Activated naive CD4-positive, alpha-beta T cell treated with anti-CD3 and anti-CD28 coated beads, Interleukin-2, amount 10 ng/mL, durations not matched to agents 7 days and 5 days (primary cell): ENCODE measurements around the gene MTHFD1L.

Experiments used
- CTCF ChIA-PET: fragments of 350-600 bp; sonication (Branson Sonifier 250); formaldehyde crosslinking; loops from one replicate; lab custom pipeline; 2021; ENCODE audit warnings: antibody characterized with exemption; lab: Charles Lee
- DNase-seq: peaks from one replicate; pipeline ENCODE4 v3.0.0-alpha.2; 2020
- H3K27ac Mint-ChIP-seq: one replicate; pipeline ENCODE4 v1.8.0; 2021; ENCODE audit warnings: mild to moderate bottlenecking, moderate library complexity, mixed read lengths
- H3K27me3 Mint-ChIP-seq: one replicate; pipeline ENCODE4 v1.8.0; 2021; ENCODE audit warnings: mild to moderate bottlenecking, mixed read lengths
- H3K36me3 Mint-ChIP-seq: one replicate; pipeline ENCODE4 v1.8.0; 2021; ENCODE audit warnings: mixed read lengths
- H3K4me1 Mint-ChIP-seq: one replicate; pipeline ENCODE4 v1.8.0; 2021; ENCODE audit warnings: mixed read lengths
- H3K4me3 Mint-ChIP-seq: one replicate; pipeline ENCODE4 v1.8.0; 2021; ENCODE audit warnings: mild to moderate bottlenecking, moderate library complexity, mixed read lengths
- H3K9me3 Mint-ChIP-seq: one replicate; pipeline ENCODE4 v1.8.0; 2021; ENCODE audit warnings: mixed read lengths

MTHFD1L gene

GRCh38 chr6:151147118-151147832, 281.8 kb downstream of the MTHFD1L start:
- no peak overlapping the region for H3K27ac Mint-ChIP-seq
- H3K4me3 Mint-ChIP-seq, result no peak overlapping the region
- no peaks in the 10 kb centered on the region for H3K4me1 Mint-ChIP-seq
- no peaks in the 10 kb centered on the region for H3K36me3 Mint-ChIP-seq
- no peaks in the 10 kb centered on the region for H3K9me3 Mint-ChIP-seq
- peaks cover 25% of the 10 kb centered on the region for H3K27me3 Mint-ChIP-seq
- DNase-seq, result no peak
- CTCF ChIA-PET, result no interaction called here

DNA sequence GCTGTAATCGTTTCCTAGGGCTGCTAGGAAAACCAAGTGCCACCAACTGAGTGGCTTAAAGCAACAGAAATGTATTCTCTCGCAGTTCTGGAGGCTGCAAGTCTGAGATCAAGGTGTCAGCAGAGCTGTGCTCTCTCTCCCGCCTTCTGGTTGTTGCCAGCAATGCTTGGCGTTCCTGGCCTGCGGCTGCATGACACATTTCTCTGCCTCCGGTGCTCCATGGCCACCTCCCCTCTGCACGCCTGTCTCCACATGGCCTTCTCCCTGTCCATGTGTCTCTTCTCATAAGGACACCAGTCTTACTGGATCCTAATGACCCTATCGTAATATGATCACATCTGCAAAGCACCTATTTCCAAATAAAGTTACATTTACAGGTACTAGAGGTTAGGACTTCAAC, 282.6 kb downstream of the MTHFD1L start:
- CTCF ChIA-PET, result no interaction called here
- Mint-ChIP-seq H3K27ac (no peak overlapping the region), H3K4me3 (no peak overlapping the region), H3K4me1 (no peaks in the 10 kb centered on the region), H3K9me3 (no peaks in the 10 kb centered on the region), H3K36me3 (no peaks in the 10 kb centered on the region), H3K27me3 (peaks cover 31% of the 10 kb centered on the region)
- DNase-seq, result no peak

DNA sequence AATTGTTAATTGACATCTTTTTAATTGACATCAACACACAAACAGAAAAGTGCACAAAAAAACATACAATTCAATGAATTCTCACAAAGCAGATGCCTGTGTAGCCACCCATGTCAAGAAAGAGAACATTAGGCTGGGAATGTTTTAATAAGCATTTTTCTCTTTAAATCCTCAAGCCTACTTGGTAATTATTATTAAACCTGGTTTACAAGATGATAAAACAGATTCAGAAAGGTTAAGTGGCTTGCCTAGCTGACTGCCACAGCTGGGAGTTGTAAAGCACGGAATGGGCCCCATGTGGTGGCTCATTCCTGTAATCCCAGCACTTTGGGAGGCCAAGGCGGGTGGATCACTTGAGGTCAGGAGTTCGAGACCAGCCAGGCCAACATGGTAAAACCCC, 284.3 kb downstream of the MTHFD1L start:
- Mint-ChIP-seq H3K36me3 (no peaks in the 10 kb centered on the region), H3K4me3 (no peak overlapping the region), H3K27me3 (peaks cover 36% of the 10 kb centered on the region), H3K27ac (no peak overlapping the region), H3K9me3 (no peaks in the 10 kb centered on the region), H3K4me1 (no peaks in the 10 kb centered on the region)
- no peak for DNase-seq
- CTCF ChIA-PET, result no interaction called here
